HG03025 (cell line): ENCODE measurements around the gene MVB12B.
"Not testable (repeated sequence)": the region's sequence is repeated elsewhere in the genome, so short reads cannot be mapped to it uniquely, and the experiment has no call there.

Source experiments
- ATAC-seq: cut with Tn5 transposase; IDR thresholded peaks from one replicate; pipeline ENCODE4 v1.9.1; 2021; ENCODE audit warnings: mild to moderate bottlenecking, moderate library complexity; ENCODE audit not compliant: unreplicated experiment, low FRiP score

MVB12B gene

GRCh38 chr9:126524353-126525077 lies 197.9 kb downstream of the MVB12B start:
- ATAC-seq, result no peak

- ATAC-seq, result no peak
Observed at GRCh38 chr9:126526218-126527108, 199.8 kb downstream of the MVB12B start.

DNA sequence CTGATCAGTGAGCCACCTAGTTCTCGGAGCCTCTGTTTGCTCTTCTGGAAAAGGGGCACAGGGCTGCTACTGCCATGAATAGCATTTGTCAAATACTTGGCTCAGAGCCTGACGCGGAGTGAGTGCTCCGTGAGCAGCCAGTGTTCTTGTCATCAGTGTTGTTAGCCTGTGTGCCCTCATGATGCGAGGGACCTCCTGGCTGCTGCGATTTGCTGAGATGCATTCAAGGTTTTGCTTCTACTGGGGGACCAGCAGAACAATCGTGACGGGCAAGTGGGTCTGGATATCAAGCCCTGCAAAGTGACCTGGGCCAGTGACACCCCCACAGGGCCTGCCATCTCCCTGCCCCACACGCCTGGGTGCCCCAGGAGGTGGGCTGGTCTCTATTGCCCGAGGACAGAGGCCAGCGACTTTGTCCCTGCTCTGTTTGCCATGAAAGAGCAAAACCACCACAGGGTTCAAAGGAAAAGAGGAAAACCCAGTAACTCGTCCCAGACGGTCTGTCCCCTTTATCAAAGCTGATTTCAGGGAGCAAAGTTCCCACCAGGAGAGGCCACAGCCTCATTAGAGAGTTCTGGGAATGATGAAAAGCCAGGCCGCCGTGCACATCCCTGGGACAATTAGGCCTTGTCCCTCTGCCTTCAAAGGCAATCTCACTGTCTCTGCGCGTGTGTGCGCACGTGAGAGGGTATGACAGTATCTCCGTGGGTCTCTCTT lies 200.6 kb downstream of the MVB12B start:
- no peak for ATAC-seq

GRCh38 chr9:126528111-126528510 lies 201.5 kb downstream of the MVB12B start:
- ATAC-seq, result no peak

GRCh38 chr9:126528915-126529314 lies 202.3 kb downstream of the MVB12B start:
- ATAC-seq, result no peak

DNA sequence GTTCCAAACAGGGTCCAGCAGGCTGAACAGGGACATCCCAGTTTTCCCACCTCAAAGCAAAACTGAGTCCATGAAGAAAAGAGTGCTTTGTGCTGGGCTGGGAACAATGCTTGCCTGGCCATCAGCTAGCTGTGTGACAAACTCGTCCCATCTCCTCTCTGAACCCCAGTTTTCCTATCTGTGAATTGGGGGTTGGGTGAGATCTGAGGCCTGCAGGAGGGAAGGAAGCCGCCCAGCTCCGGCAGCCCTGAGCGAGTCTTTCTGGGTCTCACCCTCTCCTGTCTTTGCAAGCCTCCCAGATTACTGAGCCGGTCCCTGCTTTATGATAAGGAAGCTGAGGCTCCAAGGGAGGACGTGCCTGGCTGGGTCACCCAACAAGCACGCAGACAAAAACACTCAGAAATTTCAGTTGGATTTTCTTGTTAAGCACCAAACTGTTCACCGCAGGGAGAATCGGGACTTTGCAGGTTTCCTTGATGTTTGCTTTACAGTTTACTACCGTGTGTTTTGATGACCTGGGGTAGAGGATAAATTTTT lies 204.5 kb downstream of the MVB12B start:
- no peak for ATAC-seq

DNA sequence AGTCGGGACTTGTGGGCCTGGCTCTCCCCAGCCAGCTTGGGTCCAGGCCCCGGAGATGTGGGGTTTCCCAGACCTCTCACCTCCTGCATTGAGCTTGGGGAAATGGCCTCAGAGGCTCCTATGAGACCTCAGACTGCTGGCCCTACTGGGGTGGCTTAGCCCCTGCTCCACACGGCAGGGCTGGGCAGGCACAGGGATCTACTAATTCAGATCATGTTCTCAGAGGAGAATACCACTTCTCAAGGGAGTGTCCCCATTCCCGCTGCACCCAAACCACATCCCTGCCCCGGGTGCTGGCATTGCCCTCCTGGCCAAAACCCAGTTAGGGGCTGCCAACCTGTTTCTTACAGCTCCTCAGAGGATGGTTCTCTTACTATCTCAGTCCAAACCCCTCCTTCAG lies 205.0 kb downstream of the MVB12B start:
- no peak for ATAC-seq

GRCh38 chr9:126532019-126532462 lies 205.4 kb downstream of the MVB12B start:
- no peak for ATAC-seq

GRCh38 chr9:126532489-126532888 lies 205.9 kb downstream of the MVB12B start:
- no peak for ATAC-seq

DNA sequence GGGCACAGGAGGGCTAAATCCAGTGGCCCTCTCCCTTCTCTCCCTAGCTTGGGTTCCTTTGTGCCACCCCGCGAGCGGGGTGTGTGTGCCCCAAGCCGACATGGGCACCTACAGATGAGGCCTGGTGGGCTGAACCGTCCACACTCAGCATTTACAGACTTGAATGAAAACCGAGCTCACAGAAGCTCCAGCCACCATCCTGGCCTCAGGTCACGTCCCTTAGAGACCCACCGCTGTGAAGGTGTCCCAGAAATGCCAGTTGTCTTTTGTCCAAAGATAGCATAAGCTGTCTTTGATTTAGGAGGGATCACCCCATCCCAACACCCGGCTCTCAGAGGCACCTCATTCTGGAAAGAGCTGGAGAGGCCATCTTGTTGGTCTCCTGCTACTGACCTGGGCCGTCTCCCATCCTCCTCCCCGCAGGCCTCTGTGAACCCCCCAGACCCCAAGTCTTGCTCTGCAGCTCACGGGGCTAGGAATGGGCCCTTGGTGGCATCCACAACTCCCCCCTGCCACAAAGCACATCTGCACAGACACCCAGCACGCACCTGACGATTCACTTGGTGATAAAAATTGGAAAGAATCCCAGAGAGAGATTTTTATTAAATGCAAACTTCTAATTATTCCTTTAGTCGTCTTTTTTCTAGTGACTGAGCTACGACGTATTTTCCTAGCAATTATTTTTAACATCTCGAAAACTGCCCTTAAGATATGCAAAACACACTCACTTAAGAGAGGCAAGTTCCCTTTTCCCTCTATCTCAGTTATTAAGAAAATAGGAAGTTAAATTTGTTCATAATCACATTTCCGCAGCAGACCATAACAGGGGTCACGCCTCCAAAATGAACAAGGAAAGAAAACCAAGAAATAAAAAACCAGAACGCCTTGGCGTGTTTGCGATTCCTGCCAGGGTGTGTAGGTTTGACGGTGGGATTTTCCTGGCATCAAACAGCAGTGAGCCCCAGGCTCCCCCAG lies 206.6 kb downstream of the MVB12B start:
- ATAC-seq, result no peak

DNA sequence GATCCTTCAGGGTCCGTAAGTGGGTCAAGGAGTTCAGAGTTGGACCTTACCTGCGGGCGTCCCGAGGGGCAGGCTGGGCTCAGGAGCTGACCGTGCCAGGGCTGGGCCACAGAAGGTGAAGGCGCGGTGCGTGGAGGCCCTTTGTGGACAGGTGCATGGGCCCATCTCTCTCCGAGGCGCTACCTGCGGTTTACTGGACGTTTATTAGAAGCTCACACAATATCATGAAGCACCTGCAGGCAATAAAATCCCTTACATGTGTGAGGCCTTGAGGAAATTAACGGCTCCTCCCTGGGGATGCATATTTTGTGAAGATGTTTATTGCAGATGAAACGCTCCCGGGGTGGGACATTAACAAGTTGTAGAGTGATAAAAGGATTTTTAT lies 207.3 kb downstream of the MVB12B start:
- ATAC-seq, result no peak

DNA sequence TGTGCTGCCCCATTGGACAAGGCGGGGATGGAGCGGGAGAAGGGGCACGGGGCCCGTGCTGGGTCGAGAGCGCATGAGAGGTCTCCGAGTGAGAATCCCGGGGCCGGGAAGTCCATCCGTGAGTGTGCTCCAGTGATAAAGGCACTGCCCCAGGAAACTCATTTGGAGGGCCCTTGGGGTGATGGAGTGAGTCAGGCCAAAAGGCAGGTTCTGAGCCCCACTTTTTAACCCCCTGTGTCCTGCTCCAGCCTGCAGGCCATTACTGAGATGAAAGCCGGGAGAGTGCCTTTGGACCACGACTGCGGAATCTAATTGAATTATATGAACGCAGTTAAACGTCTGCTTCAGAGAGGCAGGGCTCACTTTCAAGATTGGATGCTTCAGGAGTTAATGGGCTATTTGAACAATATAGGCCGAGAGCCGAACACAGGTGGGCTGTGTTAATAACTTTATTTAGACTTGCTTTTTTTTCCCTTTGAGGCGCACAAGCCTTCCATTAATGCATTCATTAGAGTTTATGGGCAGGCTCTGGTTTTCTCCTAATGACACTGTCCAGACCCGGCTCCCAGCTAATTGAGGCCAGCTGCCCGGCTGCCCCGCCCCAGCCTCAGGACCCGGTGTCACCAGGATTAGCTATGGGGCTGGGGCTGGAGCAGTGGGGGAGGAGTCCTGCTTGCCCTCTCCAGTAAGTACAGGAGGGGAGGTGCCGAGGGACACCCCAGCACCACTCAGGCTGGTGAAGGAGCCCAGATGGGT lies 208.0 kb downstream of the MVB12B start:
- no peak for ATAC-seq

DNA sequence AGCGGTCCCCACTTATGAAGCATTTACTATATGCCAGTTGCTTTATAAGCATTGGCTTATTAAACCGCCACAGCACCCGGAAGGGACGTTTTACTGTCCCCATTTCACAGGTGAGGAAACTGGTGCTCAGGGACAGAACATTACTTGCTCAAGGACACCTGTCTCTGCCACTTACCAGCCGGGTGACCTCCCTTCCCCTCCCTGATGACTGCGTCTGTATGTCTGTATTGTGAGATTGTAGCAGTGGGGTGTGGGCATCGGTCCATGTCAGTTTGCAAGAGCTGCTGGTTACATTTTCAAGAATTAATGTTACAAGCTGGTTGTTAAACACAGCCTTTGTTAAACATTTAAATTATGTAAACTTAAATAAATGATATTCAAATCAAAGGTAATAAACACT lies 209.5 kb downstream of the MVB12B start:
- ATAC-seq, result no peak

DNA sequence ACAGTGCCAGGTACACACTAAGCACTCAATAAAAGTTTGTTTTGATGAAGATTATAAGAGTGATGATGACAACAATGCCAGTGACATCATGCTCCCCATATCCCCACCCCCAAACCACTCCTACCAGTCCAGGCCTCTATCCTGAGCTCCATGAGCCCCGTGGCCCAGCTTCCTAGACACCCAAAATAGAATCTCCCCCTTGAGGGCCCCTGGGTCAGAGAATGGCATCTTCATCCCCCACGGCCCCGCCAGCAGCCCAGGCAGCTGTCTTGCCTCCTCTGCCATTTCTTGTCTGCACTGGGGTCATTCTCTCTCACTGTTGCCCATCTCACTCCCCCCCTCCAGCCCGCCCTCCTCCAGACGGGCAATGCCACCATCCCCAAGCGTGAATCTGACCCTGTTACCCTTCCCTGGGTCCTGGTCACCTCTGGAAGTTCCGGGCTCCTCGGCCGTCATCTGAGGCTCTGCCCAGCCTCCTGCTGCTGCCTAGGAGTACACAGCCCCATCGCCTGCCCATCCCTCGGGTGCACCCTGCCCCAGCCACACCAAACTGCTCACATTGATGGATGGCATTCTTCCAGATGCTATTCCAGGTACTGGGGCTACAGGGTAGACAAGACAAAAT lies 210.3 kb downstream of the MVB12B start:
- no peak for ATAC-seq

DNA sequence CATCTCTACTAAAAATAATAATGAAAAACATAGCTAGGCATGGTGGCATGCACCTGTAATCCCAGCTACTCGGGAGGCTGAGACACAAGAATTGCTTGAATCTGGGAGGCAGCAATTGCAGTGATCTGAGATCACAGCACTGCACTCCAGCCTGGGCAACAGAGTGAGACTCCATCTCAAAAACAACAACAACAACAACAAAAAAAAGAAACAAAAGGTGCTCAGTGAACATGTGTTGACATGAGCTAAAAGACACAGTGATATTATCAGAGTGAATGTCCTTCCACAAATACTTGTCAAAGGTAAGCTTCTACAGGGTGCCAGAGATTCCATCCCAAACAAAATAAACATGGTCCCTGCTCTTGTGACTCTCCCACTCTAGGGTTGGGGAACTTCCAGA lies 211.9 kb downstream of the MVB12B start:
- no peak for ATAC-seq

GRCh38 chr9:126540398-126540797 lies 213.8 kb downstream of the MVB12B start:
- not testable (repeated sequence) for ATAC-seq

DNA sequence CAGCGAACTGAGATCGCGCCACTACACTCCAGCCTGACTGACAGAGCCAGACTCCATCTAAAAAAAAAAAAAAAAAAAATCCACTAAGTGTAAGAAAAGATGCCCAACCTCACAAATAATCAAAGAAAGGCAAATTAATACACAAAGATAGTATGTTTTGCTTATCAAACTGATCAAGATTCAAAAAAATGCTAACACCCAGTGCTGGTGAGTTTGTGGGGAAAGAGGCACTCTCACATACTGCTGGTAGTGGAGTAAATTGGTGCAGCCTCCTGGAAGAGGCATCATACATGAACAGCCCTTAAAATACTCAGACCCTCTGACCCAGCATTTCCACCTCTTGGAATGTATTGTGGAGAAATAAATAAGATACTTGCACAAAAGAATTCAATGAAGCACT lies 216.9 kb downstream of the MVB12B start:
- ATAC-seq, result no peak

GRCh38 chr9:126545106-126545505 lies 218.5 kb downstream of the MVB12B start:
- ATAC-seq, result no peak

GRCh38 chr9:126546036-126546435 lies 219.4 kb downstream of the MVB12B start:
- ATAC-seq, result no peak
